Ishikawa (cell line): ENCODE results near the gene NECAB2.

ENCODE experiments used
- CEBPB ChIP-seq: IDR thresholded peaks from 2 replicates; pipeline ENCODE4 v1.6.1; 2012
- CREB1 ChIP-seq: IDR thresholded peaks from 2 replicates; pipeline ENCODE4 v1.6.1; 2012; ENCODE audit warnings: low read depth
- EGR1 ChIP-seq: IDR thresholded peaks from 2 replicates; pipeline ENCODE4 v1.6.1; 2012
- EP300 ChIP-seq: IDR thresholded peaks from 2 replicates; pipeline ENCODE4 v1.6.1; 2012; ENCODE audit warnings: borderline replicate concordance
- FOXM1 ChIP-seq: IDR thresholded peaks from 2 replicates; pipeline ENCODE4 v1.6.1; 2012; ENCODE audit warnings: low read depth, borderline replicate concordance
- MAX ChIP-seq: IDR thresholded peaks from 2 replicates; pipeline ENCODE4 v1.6.1; 2012
- NFIC ChIP-seq: IDR thresholded peaks from 2 replicates; pipeline ENCODE4 v1.6.1; 2012
- RAD21 ChIP-seq: IDR thresholded peaks from 2 replicates; pipeline ENCODE4 v1.6.1; 2012; ENCODE audit warnings: low read depth
- REST ChIP-seq: IDR thresholded peaks from 2 replicates; pipeline ENCODE4 v1.6.1; 2012; ENCODE audit warnings: low read depth, mild to moderate bottlenecking
- TAF1 ChIP-seq: IDR thresholded peaks from 2 replicates; pipeline ENCODE4 v1.6.1; 2012; ENCODE audit warnings: low read depth, mild to moderate bottlenecking
- TCF12 ChIP-seq: IDR thresholded peaks from 2 replicates; pipeline ENCODE4 v1.6.1; 2012; ENCODE audit warnings: low read depth
- TEAD4 ChIP-seq: IDR thresholded peaks from 2 replicates; pipeline ENCODE4 v1.6.1; 2012
- YY1 ChIP-seq: IDR thresholded peaks from 2 replicates; pipeline ENCODE4 v1.6.1; 2012; ENCODE audit warnings: low read depth
- ZBTB7A ChIP-seq: IDR thresholded peaks from 2 replicates; pipeline ENCODE4 v1.6.1; 2012; ENCODE audit warnings: low read depth

GRCh38 chr16:84047206-84047605 is 79.2 kb downstream of the NECAB2 start:
- TF ChIP-seq EP300 (no peak), TAF1 (no peak), MAX (no peak), ZBTB7A (no peak), EGR1 (no peak), RAD21 (no peak), CREB1 (no peak), TEAD4 (no peak), CEBPB (no peak), FOXM1 (no peak), REST (no peak), NFIC (no peak), TCF12 (no peak), YY1 (no peak)
